ENCODE results near the gene GLI3. TPM values are rescaled to one million over a fixed set of nuclear protein-coding genes. Genes with fewer than 3 reads are reported as not detected.

The GLI3 gene
- total and polyA plus RNA-seq, 4 experiments from 2014 or later = 0.06 to 0.13 TPM; not detected in 2

- ChIA-PET POLR2A (ENCODE audit: partially characterized antibody) (no interaction called here), CTCF (ENCODE audit: partially characterized antibody) (no interaction called here)
- Mint-ChIP-seq H3K9me3 (no peaks in the 10 kb centered on the region), H3K36me3 (no peaks in the 10 kb centered on the region), H3K4me1 (no peaks in the 10 kb centered on the region), H3K27ac (no peak overlapping the region), H3K4me3 (no peak overlapping the region), H3K27me3 (peaks cover 3 to 5% of the 10 kb centered on the region in 2 donors)
- no peaks in the 10 kb centered on the region for H3K27me3 ChIP-seq (ENCODE audit: insufficient read depth, low read length)
- H3K9me3 ChIP-seq (ENCODE audit: control insufficient read depth in 1 of 2, low read length in 2 of 2) = no peaks in the 10 kb centered on the region
- intact Hi-C loops (cut with micrococcal nuclease) = no loop called here
- H3K4me3 ChIP-seq (ENCODE audit: low read length in 2 of 2) = no peak overlapping the region
- H3K27ac ChIP-seq (ENCODE audit: low read depth, low read length) = no peak overlapping the region
- no peaks in the 10 kb centered on the region for H3K4me1 ChIP-seq (ENCODE audit: insufficient read depth, low read length)
- H3K36me3 ChIP-seq (ENCODE audit: insufficient read depth, low read length) = no peaks in the 10 kb centered on the region
- no peak for DNase-seq
Measured at GRCh38 chr7:42076870-42077269, 160.1 kb downstream of the GLI3 start.

- no peaks in the 10 kb centered on the region for H3K27me3 ChIP-seq (ENCODE audit: insufficient read depth, low read length)
- CTCF ChIA-PET (ENCODE audit: partially characterized antibody) = no interaction called here
- no peaks in the 10 kb centered on the region for H3K36me3 ChIP-seq (ENCODE audit: insufficient read depth, low read length)
- H3K4me1 Mint-ChIP-seq = no peaks in the 10 kb centered on the region
- no peak overlapping the region for H3K27ac ChIP-seq (ENCODE audit: low read depth, low read length)
- no peak overlapping the region for H3K4me3 ChIP-seq (ENCODE audit: low read length in 2 of 2)
- no peak overlapping the region for H3K4me3 Mint-ChIP-seq
- POLR2A ChIA-PET (ENCODE audit: partially characterized antibody) = no interaction called here
- peaks cover 2 to 3% of the 10 kb centered on the region in 2 donors for H3K27me3 Mint-ChIP-seq
- H3K27ac Mint-ChIP-seq = no peak overlapping the region
- H3K9me3 Mint-ChIP-seq = no peaks in the 10 kb centered on the region
- no peaks in the 10 kb centered on the region for H3K36me3 Mint-ChIP-seq
- no peaks in the 10 kb centered on the region for H3K4me1 ChIP-seq (ENCODE audit: insufficient read depth, low read length)
- H3K9me3 ChIP-seq (ENCODE audit: control insufficient read depth in 1 of 2, low read length in 2 of 2) = no peaks in the 10 kb centered on the region
- no peak for DNase-seq
- intact Hi-C loops (cut with micrococcal nuclease) = no loop called here
Measured at GRCh38 chr7:42075418-42075817, 161.6 kb downstream of the GLI3 start.

- no peaks in the 10 kb centered on the region for H3K27me3 ChIP-seq (ENCODE audit: insufficient read depth, low read length)
- H3K4me1 ChIP-seq (ENCODE audit: insufficient read depth, low read length) = no peaks in the 10 kb centered on the region
- Mint-ChIP-seq H3K4me1 (no peaks in the 10 kb centered on the region), H3K27me3 (peaks cover 2 to 4% of the 10 kb centered on the region in 2 donors), H3K9me3 (no peaks in the 10 kb centered on the region), H3K27ac (no peak overlapping the region), H3K36me3 (no peaks in the 10 kb centered on the region), H3K4me3 (no peak overlapping the region)
- H3K36me3 ChIP-seq (ENCODE audit: insufficient read depth, low read length) = no peaks in the 10 kb centered on the region
- POLR2A ChIA-PET (ENCODE audit: partially characterized antibody) = no interaction called here
- intact Hi-C loops (cut with micrococcal nuclease) = no loop called here
- no peak overlapping the region for H3K27ac ChIP-seq (ENCODE audit: low read depth, low read length)
- no peak for DNase-seq
- no peaks in the 10 kb centered on the region for H3K9me3 ChIP-seq (ENCODE audit: control insufficient read depth in 1 of 2, low read length in 2 of 2)
- CTCF ChIA-PET (ENCODE audit: partially characterized antibody) = interaction anchor here (1.4 kb wide), 1 partner anchor 14 kb away, joined by 3 read pairs; no protein-coding TSS in a partner anchor
- H3K4me3 ChIP-seq (ENCODE audit: low read length in 2 of 2) = no peak overlapping the region
Measured at GRCh38 chr7:42074076-42074475, 162.9 kb downstream of the GLI3 start.

- H3K4me1 Mint-ChIP-seq = no peaks in the 10 kb centered on the region
- no peaks in the 10 kb centered on the region for H3K9me3 Mint-ChIP-seq
- peaks cover 1 to 3% of the 10 kb centered on the region in 2 donors for H3K27me3 Mint-ChIP-seq
- ChIA-PET CTCF (ENCODE audit: partially characterized antibody) (interaction anchor here (0.8 kb wide), 1 partner anchor 346 kb away, joined by 3 read pairs; no protein-coding TSS in a partner anchor), POLR2A (ENCODE audit: partially characterized antibody) (no interaction called here)
- Histone ChIP-seq H3K36me3 (ENCODE audit: insufficient read depth, low read length) (no peaks in the 10 kb centered on the region), H3K4me3 (ENCODE audit: low read length in 2 of 2) (no peak overlapping the region), H3K9me3 (ENCODE audit: control insufficient read depth in 1 of 2, low read length in 2 of 2) (no peaks in the 10 kb centered on the region), H3K27ac (ENCODE audit: low read depth, low read length) (no peak overlapping the region), H3K27me3 (ENCODE audit: insufficient read depth, low read length) (no peaks in the 10 kb centered on the region), H3K4me1 (ENCODE audit: insufficient read depth, low read length) (no peaks in the 10 kb centered on the region)
- intact Hi-C loops (cut with micrococcal nuclease) = no loop called here
- no peak overlapping the region for H3K4me3 Mint-ChIP-seq
- H3K36me3 Mint-ChIP-seq = no peaks in the 10 kb centered on the region
- DNase-seq = no peak
- H3K27ac Mint-ChIP-seq = no peak overlapping the region
Measured at GRCh38 chr7:42071372-42072261, 165.4 kb downstream of the GLI3 start.

- Histone ChIP-seq H3K4me1 (ENCODE audit: insufficient read depth, low read length) (no peaks in the 10 kb centered on the region), H3K9me3 (ENCODE audit: control insufficient read depth in 1 of 2, low read length in 2 of 2) (no peaks in the 10 kb centered on the region), H3K27me3 (ENCODE audit: insufficient read depth, low read length) (no peaks in the 10 kb centered on the region), H3K4me3 (ENCODE audit: low read length in 2 of 2) (no peak overlapping the region), H3K27ac (ENCODE audit: low read depth, low read length) (no peak overlapping the region), H3K36me3 (ENCODE audit: insufficient read depth, low read length) (no peaks in the 10 kb centered on the region)
- Mint-ChIP-seq H3K4me1 (no peaks in the 10 kb centered on the region), H3K4me3 (no peak overlapping the region), H3K36me3 (no peaks in the 10 kb centered on the region), H3K9me3 (no peaks in the 10 kb centered on the region), H3K27ac (no peak overlapping the region), H3K27me3 (peaks cover 1 to 3% of the 10 kb centered on the region in 2 donors)
- intact Hi-C loops (cut with micrococcal nuclease) = no loop called here
- POLR2A ChIA-PET (ENCODE audit: partially characterized antibody) = no interaction called here
- DNase-seq = no peak
- CTCF ChIA-PET (ENCODE audit: partially characterized antibody) = no interaction called here
Measured at GRCh38 chr7:42070068-42070467, 166.9 kb downstream of the GLI3 start.

- ChIA-PET CTCF (ENCODE audit: partially characterized antibody) (no interaction called here), POLR2A (ENCODE audit: partially characterized antibody) (no interaction called here)
- H3K9me3 ChIP-seq (ENCODE audit: control insufficient read depth in 1 of 2, low read length in 2 of 2) = no peaks in the 10 kb centered on the region
- intact Hi-C loops (cut with micrococcal nuclease) = no loop called here
- Mint-ChIP-seq H3K9me3 (no peaks in the 10 kb centered on the region), H3K36me3 (no peaks in the 10 kb centered on the region), H3K27ac (no peak overlapping the region), H3K4me3 (no peak overlapping the region), H3K4me1 (no peaks in the 10 kb centered on the region), H3K27me3 (peaks cover 1 to 3% of the 10 kb centered on the region in 2 donors)
- no peak overlapping the region for H3K27ac ChIP-seq (ENCODE audit: low read depth, low read length)
- no peaks in the 10 kb centered on the region for H3K36me3 ChIP-seq (ENCODE audit: insufficient read depth, low read length)
- no peaks in the 10 kb centered on the region for H3K27me3 ChIP-seq (ENCODE audit: insufficient read depth, low read length)
- H3K4me1 ChIP-seq (ENCODE audit: insufficient read depth, low read length) = no peaks in the 10 kb centered on the region
- no peak for DNase-seq
- H3K4me3 ChIP-seq (ENCODE audit: low read length in 2 of 2) = no peak overlapping the region
Measured at GRCh38 chr7:42069590-42069989, 167.4 kb downstream of the GLI3 start.

GRCh38 chr7:42068554-42069280 lies 168.3 kb downstream of the GLI3 start:
- Histone ChIP-seq H3K36me3 (ENCODE audit: insufficient read depth, low read length) (no peaks in the 10 kb centered on the region), H3K4me3 (ENCODE audit: low read length in 2 of 2) (no peak overlapping the region), H3K27ac (ENCODE audit: low read depth, low read length) (no peak overlapping the region), H3K4me1 (ENCODE audit: insufficient read depth, low read length) (no peaks in the 10 kb centered on the region), H3K9me3 (ENCODE audit: control insufficient read depth in 1 of 2, low read length in 2 of 2) (no peaks in the 10 kb centered on the region), H3K27me3 (ENCODE audit: insufficient read depth, low read length) (no peaks in the 10 kb centered on the region)
- H3K36me3 Mint-ChIP-seq = no peaks in the 10 kb centered on the region
- POLR2A ChIA-PET (ENCODE audit: partially characterized antibody) = no interaction called here
- no peak overlapping the region for H3K27ac Mint-ChIP-seq
- intact Hi-C loops (cut with micrococcal nuclease) = no loop called here
- no peaks in the 10 kb centered on the region for H3K9me3 Mint-ChIP-seq
- CTCF ChIA-PET (ENCODE audit: partially characterized antibody) = no interaction called here
- no peak overlapping the region for H3K4me3 Mint-ChIP-seq
- no peaks in the 10 kb centered on the region for H3K4me1 Mint-ChIP-seq
- DNase-seq = no peak
- H3K27me3 Mint-ChIP-seq = peaks cover 1 to 3% of the 10 kb centered on the region in 2 donors

All from CD4-positive, alpha-beta memory T cell (primary cell).